SKM-1 treated with dmso at 0.1 percent for 144 hours (cell line): Measurements from ENCODE around the gene MED29.

Experiments
- DNase-seq: peaks from one replicate; lab custom pipeline; 2025; ENCODE audit not compliant: unreplicated experiment; lab: John Stamatoyannopoulos, UW

Gene MED29

GRCh38 chr19:39390751-39391437 lies at the start of gene MED29, which contains the start of gene PAF1:
Gene MED29 (plus strand): TSS chr19:39391378. CDS start chr19:39391423, 45 bp downstream.
Gene PAF1 (minus strand): TSS chr19:39391106. CDS start chr19:39390864, 242 bp downstream.
- DNase-seq: peak; percentile 99

- peak; percentile 98 for DNase-seq
Observed at GRCh38 chr19:39341719-39342604, 49.2 kb upstream of the MED29 start, which contains the start of gene SAMD4B. Gene SAMD4B (plus strand): TSS chr19:39342421. CDS start chr19:39356894, 14,473 bp downstream.

GRCh38 chr19:39342647-39343305 lies 48.4 kb upstream of the MED29 start:
- no peak for DNase-seq

- DNase-seq: no peak
Observed at GRCh38 chr19:39345956-39346355, 45.2 kb upstream of the MED29 start.

- no peak for DNase-seq
Observed at GRCh38 chr19:39347332-39348164, 43.6 kb upstream of the MED29 start.

- DNase-seq: no peak
Observed at GRCh38 chr19:39349326-39349725, 41.9 kb upstream of the MED29 start.

- DNase-seq: no peak
Observed at GRCh38 chr19:39350156-39350555, 41.0 kb upstream of the MED29 start.

GRCh38 chr19:39351537-39352064 lies 39.6 kb upstream of the MED29 start:
- no peak for DNase-seq

- DNase-seq: no peak
Observed at GRCh38 chr19:39352381-39353255, 38.6 kb upstream of the MED29 start.

GRCh38 chr19:39355253-39355652 lies 35.9 kb upstream of the MED29 start:
- DNase-seq: no peak

GRCh38 chr19:39356073-39356472 lies 35.1 kb upstream of the MED29 start:
- no peak for DNase-seq

GRCh38 chr19:39356647-39357046 lies 34.5 kb upstream of the MED29 start:
- DNase-seq: no peak

GRCh38 chr19:39359026-39359425 lies 32.2 kb upstream of the MED29 start:
- DNase-seq: no peak

- no peak for DNase-seq
Observed at GRCh38 chr19:39360599-39360998, 30.6 kb upstream of the MED29 start.

GRCh38 chr19:39362682-39363657 lies 28.2 kb upstream of the MED29 start:
- no peak for DNase-seq

GRCh38 chr19:39363901-39364457 lies 27.2 kb upstream of the MED29 start:
- DNase-seq: no peak

- no peak for DNase-seq
Observed at GRCh38 chr19:39365531-39365930, 25.6 kb upstream of the MED29 start.

GRCh38 chr19:39369200-39369599 lies 22.0 kb upstream of the MED29 start:
- DNase-seq: no peak
